Measurements from ENCODE around the gene PNLIPRP1.

- TF ChIP-seq CTCF (conservative IDR thresholded peaks at IDR 0.05; ENCODE audit: low read depth, low read length), result no peak
- TF ChIP-seq RAD21 (IDR thresholded peaks at IDR 0.05; ENCODE audit: low read length), result no peak
- TF ChIP-seq POLR2A (IDR thresholded peaks at IDR 0.05; ENCODE audit: low read depth, low read length), result no peak
- TF ChIP-seq CHD1 (IDR thresholded peaks at IDR 0.05; ENCODE audit: low read depth, low read length), result no peak
- TF ChIP-seq CEBPB (IDR thresholded peaks at IDR 0.05; ENCODE audit: low read depth, low read length), result no peak
- no peak for TF ChIP-seq SMC3 (IDR thresholded peaks at IDR 0.05; ENCODE audit: low read depth, low read length)
- TF ChIP-seq MXI1 (IDR thresholded peaks at IDR 0.05; ENCODE audit: borderline replicate concordance, low read depth, low read length), result no peak
- no peak for TF ChIP-seq RCOR1 (IDR thresholded peaks at IDR 0.05; ENCODE audit: insufficient replicate concordance, low read length)
Observed at GRCh38 chr10:116593139-116593740, 2.5 kb downstream of the PNLIPRP1 start.

Data from IMR-90 (cell line).